NOMO-1 treated with DMSO at 0.1 percent for 48 hours (cell line): ENCODE data around the gene FBXL7.

Experiments used
- DNase-seq: peaks from one replicate; lab custom pipeline; 2025; ENCODE audit not compliant: unreplicated experiment; lab: John Stamatoyannopoulos, UW

The FBXL7 gene

DNA sequence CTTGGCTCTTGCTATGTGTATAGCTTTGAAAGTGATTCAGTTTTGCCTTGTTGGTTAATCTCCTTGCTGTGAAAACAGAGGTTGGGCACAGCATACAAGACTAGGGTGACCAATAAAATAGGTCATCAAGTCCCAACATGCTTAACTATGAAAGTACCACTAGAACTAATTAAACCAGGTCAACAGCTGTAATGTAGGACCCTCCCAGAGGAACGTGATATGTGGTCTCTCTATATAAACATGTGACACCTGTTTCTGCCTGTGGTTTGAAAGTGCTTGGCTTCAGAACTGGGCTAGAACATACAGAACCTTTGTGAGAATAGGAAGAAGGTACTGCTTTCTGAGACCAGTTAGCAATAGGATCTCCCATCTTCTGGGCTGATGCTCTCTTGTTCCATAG lies 297.1 kb downstream of the FBXL7 start:
- DNase-seq: no peak

DNA sequence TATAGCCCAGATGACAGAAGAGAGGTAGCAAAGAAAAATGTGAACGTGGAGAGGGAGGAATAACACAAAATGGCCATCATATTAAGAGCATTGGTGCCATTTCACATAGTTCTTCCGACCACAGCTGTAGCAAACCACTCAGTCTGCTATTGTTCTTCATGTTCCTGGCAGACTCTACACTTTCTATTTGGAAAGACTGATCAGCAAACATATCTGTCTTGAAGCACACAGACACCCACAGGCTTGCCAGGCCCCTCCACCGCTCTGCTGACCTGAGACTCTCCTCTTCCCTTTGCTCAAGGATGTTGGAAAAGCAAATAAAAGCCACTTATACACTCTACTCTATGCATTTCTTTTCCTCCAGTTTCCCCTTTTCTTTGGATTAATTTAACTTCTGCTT lies 298.0 kb downstream of the FBXL7 start:
- DNase-seq: no peak

DNA sequence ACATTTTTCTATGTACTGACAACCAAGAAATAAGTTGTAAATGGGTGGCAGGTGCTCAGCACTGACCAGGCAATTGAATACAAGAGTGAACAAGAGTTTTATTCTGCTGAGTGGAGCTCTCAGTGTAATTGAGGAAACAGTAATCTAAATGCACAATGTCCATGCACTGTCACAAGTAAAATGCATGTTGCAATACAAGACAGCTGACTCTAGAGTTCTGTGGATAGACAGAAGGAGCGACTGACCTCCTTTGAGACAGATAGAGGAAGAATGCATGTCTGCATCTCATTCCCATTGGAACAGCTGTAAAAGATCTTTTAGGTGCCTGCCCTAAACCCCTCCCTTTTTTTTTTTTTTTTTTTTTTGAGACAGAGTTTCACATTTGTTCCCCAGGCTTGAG lies 299.0 kb downstream of the FBXL7 start:
- DNase-seq: no peak

DNA sequence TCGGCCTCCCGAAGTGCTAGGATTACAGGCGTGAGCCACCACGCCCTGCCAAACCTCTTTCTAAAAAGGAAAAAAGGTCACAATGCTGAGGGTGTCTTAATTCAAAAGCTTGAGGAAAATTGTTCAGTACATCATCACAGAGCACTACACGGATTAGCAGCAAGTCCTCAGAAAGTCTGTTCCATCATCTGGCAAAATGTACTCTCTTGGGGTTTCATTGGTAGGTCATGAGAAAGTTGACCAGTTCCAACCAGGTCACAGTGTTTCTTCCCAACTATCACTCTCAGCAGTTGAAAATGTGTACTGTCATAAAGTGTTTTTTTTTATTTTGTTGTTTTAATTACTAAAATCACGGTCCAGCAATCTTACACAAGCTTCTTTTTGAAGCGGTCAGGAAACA lies 299.6 kb downstream of the FBXL7 start:
- DNase-seq: no peak

DNA sequence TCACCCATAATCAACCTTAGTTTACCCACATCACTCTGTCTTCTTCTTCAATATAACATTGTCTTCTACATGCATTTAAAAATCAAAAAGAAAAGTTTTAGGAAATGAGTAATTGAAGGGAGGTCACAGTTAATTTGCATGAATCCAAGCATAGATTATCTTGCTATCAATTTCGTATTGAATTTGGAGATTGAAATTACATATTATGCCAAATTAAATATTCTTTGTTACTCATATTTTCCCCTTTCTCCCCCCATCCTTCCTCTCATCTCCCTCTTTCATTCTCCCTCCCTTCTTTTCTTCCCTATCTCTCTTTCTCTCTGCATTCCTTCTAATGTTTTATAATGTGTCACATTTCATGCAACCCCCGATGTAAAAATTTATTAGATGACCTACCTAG lies 303.3 kb downstream of the FBXL7 start:
- no peak for DNase-seq

DNA sequence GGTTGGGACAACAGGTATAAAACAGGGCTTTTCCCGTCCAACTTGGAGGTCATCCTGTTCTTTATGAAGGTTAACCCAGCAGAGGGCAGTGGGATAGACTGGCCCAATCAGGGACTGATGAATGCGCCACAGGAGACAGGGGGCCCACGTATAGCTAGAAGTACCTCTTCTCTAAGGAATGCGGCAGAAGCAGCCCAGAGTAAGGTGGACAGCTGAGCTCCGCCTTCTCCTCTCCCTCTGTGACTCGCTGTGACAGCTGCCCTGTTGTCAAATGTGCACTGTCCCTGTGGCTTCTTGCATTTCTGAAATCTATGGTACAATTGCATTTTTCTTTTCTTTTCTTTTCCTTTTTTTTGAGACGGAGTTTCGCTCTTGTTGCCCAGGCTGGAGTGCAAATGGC lies 306.6 kb downstream of the FBXL7 start:
- DNase-seq: no peak

DNA sequence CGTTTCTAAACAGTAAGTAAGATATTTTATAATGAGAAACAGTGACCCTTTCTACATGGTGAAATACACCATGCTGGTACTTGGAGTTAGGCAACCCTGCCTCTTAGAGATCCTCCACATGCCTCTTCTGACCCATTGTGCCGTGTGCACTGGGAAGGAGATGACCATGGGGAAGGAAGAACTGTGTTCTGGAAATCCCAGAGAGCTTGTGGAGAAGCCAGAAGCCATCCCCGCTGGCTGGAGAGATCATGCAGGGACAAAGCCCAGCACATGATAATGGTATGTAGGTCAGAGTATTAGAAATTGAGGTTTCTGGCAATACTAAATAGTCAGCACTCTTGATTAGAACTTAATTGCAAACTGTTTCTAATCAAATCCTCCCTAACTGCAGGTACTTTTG lies 307.3 kb downstream of the FBXL7 start:
- no peak for DNase-seq

DNA sequence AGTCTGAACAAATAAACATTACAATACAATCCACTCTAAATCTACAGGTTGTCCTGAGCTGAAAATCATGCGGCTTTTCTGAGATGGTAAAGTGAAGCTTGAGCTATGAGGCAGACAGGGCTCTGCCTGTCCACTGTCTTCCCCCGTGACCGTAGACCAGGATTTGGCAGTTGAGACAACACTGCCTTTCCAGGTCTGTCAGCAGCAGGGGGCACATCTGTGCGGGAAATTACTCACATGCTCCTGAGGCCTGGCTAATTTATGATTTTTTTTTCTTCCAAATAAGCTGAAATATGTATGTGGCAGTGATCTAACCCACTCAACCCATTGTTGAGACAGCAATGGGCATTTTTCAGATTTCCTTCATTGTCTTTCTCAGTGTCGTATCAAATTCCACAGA lies 307.9 kb downstream of the FBXL7 start:
- DNase-seq: no peak

DNA sequence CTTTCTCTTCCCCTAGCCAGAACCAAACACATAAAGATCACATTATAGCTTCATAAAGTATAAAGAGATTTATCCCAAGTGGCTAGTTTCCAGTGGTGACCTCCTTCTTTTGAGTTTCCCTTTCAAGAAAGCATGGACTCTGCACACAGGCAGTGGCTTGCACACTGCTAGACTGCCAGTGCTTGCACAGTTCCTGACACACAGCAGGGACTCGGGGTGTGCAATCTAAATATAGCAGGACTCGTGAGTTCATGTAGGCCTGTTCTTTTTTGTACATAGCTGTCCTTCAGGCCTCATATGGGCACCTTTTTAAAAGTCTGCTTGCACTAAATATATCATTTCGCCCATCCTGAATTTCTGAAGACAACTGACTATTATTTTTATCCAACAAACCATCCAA lies 308.6 kb downstream of the FBXL7 start:
- DNase-seq: no peak

DNA sequence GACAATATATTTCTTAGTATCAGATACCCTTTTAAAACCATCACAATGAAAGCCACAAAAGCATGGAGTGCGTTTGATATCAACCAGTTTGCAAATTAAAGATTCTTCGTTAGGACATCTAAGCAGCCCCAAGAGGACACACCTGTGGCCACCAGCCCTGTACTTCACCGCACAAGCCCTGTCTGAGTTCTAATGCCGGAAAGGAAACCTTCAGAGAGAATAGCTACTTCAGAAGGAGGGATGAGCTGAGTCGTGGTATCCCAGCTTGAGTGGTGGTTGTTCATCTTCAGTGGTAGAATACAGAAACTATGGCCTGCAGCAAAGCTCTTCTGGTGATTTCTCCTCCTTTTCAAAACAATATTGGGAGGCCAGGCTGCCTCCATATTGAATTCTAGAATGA lies 319.6 kb downstream of the FBXL7 start:
- no peak for DNase-seq

DNA sequence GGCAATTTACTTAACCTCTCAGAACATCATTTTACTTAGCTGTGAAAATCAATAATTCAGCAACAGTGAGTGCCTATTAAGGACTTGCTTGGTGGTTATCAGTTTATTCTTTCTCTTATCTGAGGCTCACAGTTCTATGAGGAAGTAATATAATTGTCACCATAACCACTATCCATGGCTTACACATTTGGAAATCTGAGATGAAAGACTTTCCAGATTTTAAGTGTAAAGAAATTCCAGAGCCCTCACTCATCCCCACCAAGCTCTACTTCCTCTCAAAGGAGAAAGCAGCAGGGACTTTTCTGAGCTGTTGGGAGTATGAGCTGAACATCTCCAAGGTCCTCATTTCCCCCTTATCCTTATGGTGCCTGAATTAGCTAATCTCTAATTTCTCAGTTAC lies 321.5 kb downstream of the FBXL7 start:
- no peak for DNase-seq

DNA sequence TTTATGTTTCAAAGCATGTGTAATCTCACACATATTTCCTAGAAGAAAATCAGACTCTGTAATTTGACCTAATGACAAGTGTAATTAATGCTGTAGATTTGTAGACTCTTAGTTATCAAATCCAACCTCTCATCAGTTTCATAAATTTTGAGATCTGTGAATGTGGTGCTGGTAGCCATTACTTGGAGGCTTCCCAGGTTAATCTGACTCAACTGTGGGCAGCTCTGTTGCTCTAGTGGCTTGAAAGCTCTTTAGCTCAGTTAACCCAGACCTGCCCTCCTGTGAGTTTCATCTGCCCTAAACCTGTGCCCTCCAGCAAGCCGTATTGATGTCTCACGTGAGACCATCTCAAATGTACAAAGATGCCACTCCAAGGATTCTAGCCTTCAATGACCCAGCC lies 323.4 kb downstream of the FBXL7 start:
- no peak for DNase-seq

DNA sequence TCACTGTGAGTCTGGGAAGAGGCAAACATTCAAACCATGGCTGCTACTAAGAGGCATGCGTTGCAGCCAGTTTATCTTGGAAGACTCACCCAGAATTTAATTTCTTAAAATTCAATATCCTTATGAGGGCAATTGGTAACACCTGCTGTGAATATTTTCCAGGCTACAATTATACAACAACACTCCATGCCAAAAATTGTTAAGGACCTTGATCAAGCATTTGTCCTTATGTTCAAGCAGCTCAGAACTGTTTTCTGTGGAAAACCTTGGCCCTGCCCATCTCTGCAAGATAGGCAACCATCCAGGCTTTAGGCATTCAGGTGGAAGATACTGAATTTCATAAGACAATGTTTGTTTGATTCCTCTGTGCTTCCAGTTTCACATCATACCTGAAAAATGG lies 327.8 kb downstream of the FBXL7 start:
- no peak for DNase-seq

DNA sequence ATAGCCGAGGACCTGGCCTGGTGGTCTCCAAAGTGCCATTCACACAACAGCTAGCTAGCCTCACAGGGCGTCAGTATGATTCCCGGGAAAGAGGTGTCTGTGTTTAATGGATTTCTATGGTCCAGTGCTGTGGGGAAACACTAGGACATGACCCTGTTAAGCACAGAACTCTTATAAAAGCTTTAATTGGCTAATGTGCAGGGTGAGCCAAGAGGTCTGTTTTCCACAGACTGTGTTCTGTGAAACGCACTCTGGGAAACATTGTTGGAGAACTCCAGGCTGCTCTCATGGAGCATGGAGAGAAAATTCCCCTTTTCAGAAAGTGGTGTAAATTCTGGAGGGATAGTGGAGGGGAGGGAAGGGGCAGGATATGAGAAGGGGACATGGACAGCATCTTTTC lies 331.4 kb downstream of the FBXL7 start:
- DNase-seq: no peak

DNA sequence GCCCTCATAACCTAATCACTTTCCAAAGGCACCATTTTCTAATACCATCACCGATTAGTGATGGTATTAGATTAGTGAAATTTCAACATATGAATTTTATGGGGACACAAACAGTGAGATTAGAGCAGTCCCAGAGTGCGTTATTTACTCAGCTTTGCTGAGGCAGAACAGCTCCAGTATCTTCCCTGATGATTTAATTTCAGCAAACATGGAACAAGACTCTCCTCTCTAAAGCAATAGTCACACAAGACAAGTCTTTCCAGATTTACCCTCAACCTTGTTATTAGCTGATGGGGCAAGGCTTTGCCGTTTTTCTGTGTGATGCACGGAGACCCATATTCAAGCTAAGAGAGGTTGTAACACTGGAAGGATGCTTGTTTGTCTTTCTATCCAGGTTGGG lies 333.4 kb downstream of the FBXL7 start:
- DNase-seq: no peak

DNA sequence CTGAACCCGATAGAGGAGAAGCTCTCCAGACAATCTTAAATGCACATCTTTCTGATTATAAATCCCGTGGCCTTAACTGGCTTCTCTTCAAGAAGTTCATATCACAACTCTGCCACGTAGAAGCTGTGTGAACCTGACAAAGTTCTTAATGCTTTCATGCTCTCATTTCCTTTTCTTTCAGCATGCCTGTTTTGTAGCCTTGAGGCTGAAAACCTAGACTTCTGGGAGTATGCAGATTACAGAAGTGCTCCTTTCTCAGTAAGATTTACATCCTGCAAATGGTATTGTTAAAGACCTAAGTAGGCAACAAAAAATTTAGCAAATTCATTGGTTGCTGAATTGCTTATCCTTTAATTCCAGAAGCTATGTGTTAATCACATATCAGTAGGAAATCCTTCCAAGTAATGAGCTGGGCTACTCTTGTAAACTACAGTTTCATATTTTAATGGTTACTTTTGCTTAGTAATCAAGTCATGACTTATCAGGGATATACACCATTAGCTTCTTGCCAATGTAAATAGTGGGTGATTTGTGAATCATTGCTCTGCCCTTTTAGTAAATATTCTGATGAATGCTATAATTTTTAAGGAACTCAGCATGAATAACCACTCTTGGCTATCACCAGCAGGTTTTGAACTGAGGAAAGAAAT lies 334.7 kb downstream of the FBXL7 start:
- DNase-seq: no peak

DNA sequence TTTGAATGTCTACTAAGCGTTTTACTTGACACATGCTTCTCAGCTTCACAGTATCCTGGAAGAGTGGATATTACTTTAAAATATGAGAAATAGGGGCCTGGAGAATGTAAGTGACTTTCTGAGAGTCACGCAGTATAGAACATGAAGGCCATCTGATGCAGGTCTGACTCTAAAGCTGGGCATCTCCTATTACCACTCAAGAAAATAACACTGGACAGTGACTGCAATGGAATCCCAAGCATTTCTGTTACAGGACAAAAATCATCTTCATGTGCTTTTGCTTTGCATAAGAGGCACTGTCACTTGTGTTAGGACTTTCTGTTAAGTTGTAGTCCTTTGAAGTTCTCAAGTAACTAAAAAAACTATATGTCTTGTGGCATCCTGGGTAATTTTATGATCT lies 335.5 kb downstream of the FBXL7 start:
- no peak for DNase-seq

DNA sequence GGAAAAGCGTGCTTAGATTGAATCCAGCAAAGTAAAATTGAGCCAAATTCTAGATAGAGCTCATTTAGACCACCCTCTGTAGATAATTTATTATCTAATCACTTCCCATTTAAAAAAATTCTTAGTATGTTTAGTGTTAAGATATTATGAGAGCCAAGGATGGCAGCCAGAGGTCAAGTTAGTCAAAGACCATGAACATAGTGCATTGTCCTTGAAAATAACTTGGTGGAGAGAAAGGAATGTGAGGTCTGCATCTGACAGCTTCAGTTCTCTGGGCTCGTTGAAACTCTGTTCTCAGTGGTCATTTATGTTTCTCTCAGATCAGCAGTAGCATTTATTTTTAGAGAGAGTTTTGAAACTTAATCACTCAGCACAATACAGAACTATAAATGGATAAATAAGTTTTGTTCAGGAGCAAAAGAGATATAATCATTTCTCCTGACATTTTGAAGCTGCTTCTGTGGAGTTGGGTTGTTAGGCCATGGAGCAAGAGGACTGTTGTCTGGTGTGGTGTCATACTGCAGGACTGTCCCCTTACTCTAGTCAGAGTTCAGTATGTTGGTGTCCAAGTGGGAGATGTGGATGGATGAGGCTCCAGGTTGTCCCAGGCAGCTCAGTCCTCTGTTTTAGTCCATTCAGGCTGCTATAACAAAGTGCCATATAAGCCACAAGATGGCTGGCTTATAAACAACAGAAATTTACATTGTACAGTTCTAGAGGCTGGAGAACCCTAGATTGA lies 337.7 kb downstream of the FBXL7 start:
- no peak for DNase-seq

DNA sequence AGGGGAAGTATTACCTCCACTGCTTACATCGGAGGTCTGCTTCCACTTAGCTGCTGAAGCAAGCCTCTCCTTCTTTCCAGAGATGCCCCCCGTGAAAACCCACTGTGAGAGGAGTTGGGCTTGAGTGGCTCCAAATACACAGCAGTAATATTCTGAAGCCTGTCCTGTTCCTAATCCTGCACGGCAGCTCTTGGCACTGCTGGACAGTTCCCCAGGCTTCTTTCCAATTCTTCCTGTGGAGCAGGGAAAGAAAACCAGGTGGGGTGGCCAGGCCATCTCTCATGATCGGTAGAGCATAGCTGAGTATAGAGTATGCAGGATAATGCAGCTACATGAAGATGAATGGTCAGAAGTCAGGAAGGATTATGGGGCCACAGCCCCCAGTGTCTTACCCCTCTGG lies 344.3 kb downstream of the FBXL7 start:
- DNase-seq: no peak

DNA sequence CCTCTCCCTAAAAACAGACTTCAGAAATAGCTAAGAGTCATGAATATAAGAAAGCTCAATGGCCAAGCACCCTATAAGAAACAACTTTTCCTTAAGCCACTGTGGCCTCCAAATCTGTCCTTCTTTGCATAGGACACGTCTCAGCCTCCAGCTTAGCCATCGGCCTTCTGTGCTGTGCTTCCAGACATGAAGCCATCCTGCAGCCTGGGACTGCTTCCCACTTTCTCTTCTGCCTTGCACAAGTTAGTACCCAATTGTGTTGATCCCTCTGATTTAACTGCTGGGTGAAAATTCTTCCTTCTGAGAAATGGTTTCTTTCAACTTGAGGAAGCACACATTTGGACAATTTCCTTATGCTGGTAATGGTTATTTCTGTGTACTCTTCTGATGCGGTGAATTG lies 344.9 kb downstream of the FBXL7 start:
- no peak for DNase-seq

DNA sequence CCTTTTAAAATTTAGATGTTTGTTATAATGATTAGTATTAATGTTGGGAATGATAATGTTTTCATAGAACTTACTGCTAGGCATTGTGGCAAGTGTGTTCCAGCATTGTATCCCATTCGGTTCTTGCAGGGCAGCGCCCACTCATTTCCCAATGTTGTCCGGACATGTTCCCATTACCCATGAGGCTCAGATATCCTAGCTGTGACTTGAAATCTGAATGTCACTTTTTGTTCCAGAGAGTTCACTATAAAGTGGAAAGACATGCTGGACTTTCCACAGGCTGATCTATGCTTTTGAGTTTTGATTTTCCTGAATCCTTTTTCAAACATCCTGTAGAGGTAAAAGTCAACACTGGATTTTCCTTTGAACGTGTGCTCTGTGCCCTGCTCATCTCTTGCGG lies 350.6 kb downstream of the FBXL7 start:
- no peak for DNase-seq

DNA sequence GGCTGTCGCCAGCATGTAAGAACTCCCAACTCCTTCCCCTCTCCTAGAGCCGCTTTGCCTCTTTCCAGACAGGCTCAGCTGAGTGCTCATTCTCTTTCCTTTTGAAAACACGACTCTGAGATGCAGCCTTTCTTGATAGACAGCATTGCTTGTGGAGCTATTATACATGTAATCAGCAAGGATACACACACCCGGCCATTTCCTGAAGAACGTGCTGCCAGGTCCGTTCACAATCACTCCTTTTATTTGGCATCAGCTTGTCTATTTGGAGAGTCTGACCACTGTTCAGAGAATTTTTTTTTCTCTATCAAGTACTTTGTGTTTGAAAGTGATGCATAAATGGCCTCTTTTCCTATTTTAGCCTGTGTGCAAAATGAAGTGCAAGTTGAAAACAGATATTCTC lies 351.0 kb downstream of the FBXL7 start:
- DNase-seq: no peak

DNA sequence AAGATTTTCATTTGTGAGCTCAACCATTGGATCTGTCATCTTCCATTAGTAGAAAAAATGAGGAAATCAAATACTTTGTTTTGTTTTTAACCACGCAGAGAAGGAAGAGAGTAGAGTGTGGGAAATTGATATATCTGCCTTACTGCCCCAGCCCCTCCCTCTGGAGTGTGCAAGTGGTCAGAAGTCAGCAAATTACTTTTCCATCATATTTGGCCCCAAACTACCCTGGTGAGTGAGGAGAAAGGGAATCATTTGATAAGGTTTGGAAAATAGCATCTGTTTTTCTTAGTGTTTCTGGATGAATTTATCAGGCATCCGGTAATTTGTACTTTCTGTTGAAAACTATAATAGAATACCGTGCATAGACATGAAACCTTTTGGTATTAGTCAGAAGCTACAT lies 352.2 kb downstream of the FBXL7 start:
- DNase-seq: no peak
